NCI-H1092 (cell line): ENCODE data around the gene OR51L1.

Experiments used
- DNase-seq: peaks from one replicate; lab custom pipeline; 2025; lab: John Stamatoyannopoulos, UW

OR51L1 gene

DNA sequence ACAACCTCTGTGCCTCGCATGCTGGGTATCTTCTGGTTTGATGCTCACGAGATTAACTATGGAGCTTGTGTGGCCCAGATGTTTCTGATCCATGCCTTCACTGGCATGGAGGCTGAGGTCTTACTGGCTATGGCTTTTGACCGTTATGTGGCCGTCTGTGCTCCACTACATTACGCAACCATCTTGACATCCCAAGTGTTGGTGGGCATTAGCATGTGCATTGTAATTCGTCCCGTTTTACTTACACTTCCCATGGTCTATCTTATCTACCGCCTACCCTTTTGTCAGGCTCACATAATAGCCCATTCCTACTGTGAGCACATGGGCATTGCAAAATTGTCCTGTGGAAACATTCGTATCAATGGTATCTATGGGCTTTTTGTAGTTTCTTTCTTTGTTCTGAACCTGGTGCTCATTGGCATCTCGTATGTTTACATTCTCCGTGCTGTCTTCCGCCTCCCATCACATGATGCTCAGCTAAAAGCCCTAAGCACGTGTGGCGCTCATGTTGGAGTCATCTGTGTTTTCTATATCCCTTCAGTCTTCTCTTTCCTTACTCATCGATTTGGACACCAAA, 52.2 kb downstream of the OR51L1 start:
- no peak for DNase-seq
